ENCODE measurements around the gene ARSB.

Gene ARSB

DNA sequence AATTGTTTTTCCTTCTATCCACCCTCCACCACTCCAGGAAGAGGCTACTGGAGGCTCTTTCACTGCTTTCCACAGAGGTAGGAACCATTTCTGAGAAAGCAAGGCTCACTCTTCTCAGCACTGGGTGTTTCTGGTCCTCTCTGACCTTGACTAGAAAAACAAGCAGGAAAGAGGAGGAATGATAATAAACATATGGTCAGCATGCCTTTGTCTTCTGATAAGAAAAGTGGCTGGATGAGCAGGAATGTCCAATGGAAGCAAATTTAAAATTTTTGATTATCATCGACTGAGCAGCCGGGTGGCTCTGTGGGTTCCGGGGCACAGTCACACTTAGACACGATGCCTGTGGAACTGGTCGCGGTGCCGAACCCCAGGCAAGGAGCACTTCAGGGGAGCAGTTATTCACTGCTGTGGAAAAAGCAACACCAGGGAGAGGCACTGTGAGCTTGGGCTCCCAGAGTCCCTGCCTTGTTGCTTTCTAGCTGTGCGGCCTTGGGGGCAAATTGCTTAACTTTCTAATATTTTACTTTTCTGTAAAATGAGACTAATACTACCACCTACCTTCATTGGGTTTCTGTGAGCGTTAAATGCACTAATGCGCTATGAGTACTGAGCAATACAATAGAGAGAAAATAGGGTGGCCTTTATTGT lies 179.5 kb downstream of the ARSB start:
- DNase-seq (ENCODE audit: low read depth) = no peak
- TF ChIP-seq CTCF (conservative IDR thresholded peaks at IDR 0.05; ENCODE audit: control insufficient read depth, insufficient read depth, low read depth, low read length) = no peak
- H3K4me3 ChIP-seq (ENCODE audit: control insufficient read depth, low read depth, low read length) = no peak overlapping the region

GRCh38 chr5:78804995-78805394 lies 180.1 kb downstream of the ARSB start:
- no peak overlapping the region for H3K4me3 ChIP-seq (ENCODE audit: control insufficient read depth, low read depth, low read length)
- no peak for DNase-seq (ENCODE audit: low read depth)
- no peak for TF ChIP-seq CTCF (conservative IDR thresholded peaks at IDR 0.05; ENCODE audit: control insufficient read depth, insufficient read depth, low read depth, low read length)

DNA sequence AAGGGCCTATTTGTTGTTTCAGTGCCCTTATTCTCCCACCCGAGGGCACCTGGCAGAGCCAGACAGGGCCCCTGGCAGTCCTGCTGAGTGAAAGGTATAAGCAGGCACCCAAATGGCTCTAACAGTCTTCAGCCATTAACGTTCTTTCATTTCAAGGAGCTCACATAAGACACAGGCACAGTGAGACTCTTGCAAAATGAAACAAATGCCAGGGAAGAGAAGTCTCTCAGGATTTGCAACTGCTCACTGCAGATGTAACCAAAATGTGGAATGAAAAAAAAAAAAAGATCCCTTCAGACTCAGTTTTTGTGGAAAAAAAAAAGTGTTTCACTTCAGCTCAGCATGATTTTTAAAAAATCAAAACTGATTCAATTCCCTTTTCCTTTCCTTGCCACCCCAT lies 181.2 kb downstream of the ARSB start:
- no peak overlapping the region for H3K4me3 ChIP-seq (ENCODE audit: control insufficient read depth, low read depth, low read length)
- no peak for DNase-seq (ENCODE audit: low read depth)
- TF ChIP-seq CTCF (conservative IDR thresholded peaks at IDR 0.05; ENCODE audit: control insufficient read depth, insufficient read depth, low read depth, low read length) = no peak

GRCh38 chr5:78803353-78803752 lies 181.8 kb downstream of the ARSB start:
- DNase-seq (ENCODE audit: low read depth) = peak; percentile 85
- no peak overlapping the region for H3K4me3 ChIP-seq (ENCODE audit: control insufficient read depth, low read depth, low read length)
- TF ChIP-seq CTCF (conservative IDR thresholded peaks at IDR 0.05; ENCODE audit: control insufficient read depth, insufficient read depth, low read depth, low read length) = no peak

GRCh38 chr5:78801413-78801812 lies 183.7 kb downstream of the ARSB start:
- no peak for TF ChIP-seq CTCF (conservative IDR thresholded peaks at IDR 0.05; ENCODE audit: control insufficient read depth, insufficient read depth, low read depth, low read length)
- no peak for DNase-seq (ENCODE audit: low read depth)
- no peak overlapping the region for H3K4me3 ChIP-seq (ENCODE audit: control insufficient read depth, low read depth, low read length)

DNA sequence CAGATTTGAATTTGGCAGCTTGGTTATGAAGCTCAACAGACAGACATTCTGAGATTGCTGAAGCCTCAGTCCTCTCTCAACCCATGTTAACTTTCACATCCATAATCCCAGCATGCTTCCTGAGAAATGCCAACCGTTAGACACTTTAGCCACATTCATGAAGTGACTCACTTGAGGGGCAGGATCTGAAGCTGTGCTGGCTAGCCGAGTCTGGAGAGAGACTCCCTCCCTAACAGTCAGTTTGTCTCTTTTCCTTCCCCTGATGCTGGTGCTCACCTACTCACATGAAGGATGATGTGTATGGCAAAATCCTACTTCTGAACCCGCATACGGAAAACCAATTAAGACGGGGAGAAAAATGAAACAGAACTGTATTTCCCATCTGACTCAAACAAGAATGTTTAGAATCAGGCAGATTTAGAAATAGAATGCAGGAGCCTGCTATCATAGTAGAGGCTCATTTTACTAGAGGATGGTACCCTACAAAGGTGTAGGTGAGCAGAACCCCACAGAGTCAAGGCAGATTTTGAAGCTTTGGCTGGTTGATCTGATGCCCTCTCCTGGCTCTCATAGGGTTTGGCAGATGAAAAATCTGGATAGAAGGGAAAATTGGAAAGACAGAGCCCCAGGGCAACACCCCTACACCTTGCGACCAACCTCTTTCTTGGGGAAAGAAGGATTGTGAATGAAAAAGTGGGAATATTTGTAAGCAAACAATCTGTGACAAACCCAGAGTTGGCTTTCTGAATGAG lies 185.7 kb downstream of the ARSB start:
- DNase-seq (ENCODE audit: low read depth) = peak; percentile 75

More for the DNA sequence above, 185.7 kb downstream of the ARSB start:
- peak; percentile 30 for TF ChIP-seq CTCF (conservative IDR thresholded peaks at IDR 0.05; ENCODE audit: control insufficient read depth, insufficient read depth, low read depth, low read length)
- no peak overlapping the region for H3K4me3 ChIP-seq (ENCODE audit: control insufficient read depth, low read depth, low read length)

Measured in fibroblast of mammary gland (primary cell).